GM12878 (cell line): ENCODE data around the gene NANOGP8.

ENCODE experiments used
- CREB1 ChIP-seq: IDR thresholded peaks from 2 replicates; pipeline ENCODE4 v1.6.1; 2012; ENCODE audit warnings: low read depth, mild to moderate bottlenecking, inconsistent platforms
- CUX1 ChIP-seq: IDR thresholded peaks from 2 replicates; pipeline ENCODE4 v1.6.1; 2012; ENCODE audit warnings: improper control_type of control experiment, low read depth, low read length; ENCODE audit not compliant: insufficient replicate concordance
- EZH2 ChIP-seq: IDR thresholded peaks from 2 replicates; pipeline ENCODE4 v1.6.1; 2012; ENCODE audit warnings: low read depth, mild to moderate bottlenecking, control low read depth, inconsistent platforms, low read length, borderline replicate concordance; ENCODE audit not compliant: control insufficient read depth
- FOXK2 ChIP-seq: fragments of 450-650 bp; IDR thresholded peaks from 2 replicates; pipeline ENCODE4 v1.6.1; 2017; ENCODE audit warnings: mild to moderate bottlenecking, moderate library complexity
- NFYB ChIP-seq: IDR thresholded peaks from 2 replicates; pipeline ENCODE4 v1.6.1; 2011; ENCODE audit warnings: low read depth, mild to moderate bottlenecking, low read length, improper control_type of control experiment, moderate library complexity; ENCODE audit not compliant: insufficient read depth
- PBX3 ChIP-seq: IDR thresholded peaks from 2 replicates; pipeline ENCODE4 v1.6.1; 2011; ENCODE audit warnings: mild to moderate bottlenecking, low read depth, low read length, moderate library complexity; ENCODE audit not compliant: insufficient replicate concordance
- POLR2A ChIP-seq: IDR thresholded peaks from 2 replicates; pipeline ENCODE4 v1.6.1; 2011; ENCODE audit warnings: low read depth, mild to moderate bottlenecking, low read length
- SMAD5 ChIP-seq: IDR thresholded peaks from 2 replicates; pipeline ENCODE4 v1.6.1; 2016; ENCODE audit warnings: antibody characterized with exemption, low read depth
- TAF1 ChIP-seq: IDR thresholded peaks from 2 replicates; pipeline ENCODE4 v1.6.1; 2011; ENCODE audit warnings: mild to moderate bottlenecking, low read depth, low read length, borderline replicate concordance

GRCh38 chr15:35107561-35107960, 22.5 kb upstream of the NANOGP8 start:
- TF ChIP-seq FOXK2 (no peak), PBX3 (no peak), CREB1 (no peak), TAF1 (no peak), POLR2A (no peak), CUX1 (no peak), NFYB (no peak), SMAD5 (no peak), EZH2 (no peak)
